ENCODE results near the gene PET100.

The PET100 gene

DNA sequence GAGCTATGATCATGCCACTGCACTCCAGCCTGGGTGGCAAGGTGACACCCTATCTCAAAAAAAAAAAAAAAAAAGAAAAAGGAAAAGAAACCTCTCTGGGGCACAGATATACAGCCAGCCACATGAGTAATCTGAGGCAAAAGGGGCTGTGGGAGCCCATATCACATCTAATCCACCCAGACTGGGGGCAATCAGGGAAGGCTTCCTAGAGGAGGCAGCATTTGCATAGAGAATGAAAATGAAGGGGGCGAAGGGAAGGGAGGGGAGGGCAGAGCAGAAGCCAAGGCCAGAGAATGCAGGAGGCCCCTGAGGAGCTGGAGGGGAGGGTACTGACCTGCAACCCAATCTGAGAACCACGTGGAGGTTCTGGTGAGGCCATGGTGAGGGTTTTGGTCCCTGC lies 20.6 kb downstream of the PET100 start:
- no peak for DNase-seq (ENCODE audit: low read depth)

DNA sequence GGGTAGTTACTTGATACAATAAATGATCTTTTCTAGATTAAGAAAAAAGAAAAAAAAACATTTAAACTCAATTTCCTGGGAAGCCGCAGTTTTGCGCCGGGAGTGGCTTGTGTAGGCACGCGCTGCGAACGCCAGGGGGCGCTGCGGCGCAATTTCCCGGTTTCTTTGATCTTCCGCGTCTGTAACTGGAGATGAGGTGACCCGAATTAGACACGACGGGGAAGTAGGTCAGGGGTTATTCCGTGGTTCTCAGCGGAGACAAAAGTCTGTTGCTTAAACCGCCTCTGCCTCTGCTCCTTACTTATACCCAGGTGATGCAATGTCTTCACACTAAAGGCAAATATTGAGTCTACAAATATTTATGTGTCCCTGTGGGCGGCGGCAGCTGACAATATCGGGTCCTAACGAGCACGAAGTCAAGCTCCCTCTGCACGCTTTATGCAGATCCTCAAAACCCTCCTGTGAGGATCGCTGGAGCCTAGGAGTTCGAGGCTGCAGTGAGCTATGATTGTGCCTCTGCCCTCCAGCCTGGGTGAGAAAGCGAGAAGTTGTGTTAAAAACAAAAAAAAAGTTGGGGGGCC lies 22.6 kb downstream of the PET100 start:
- peak; percentile 90 for DNase-seq (ENCODE audit: low read depth)

DNA sequence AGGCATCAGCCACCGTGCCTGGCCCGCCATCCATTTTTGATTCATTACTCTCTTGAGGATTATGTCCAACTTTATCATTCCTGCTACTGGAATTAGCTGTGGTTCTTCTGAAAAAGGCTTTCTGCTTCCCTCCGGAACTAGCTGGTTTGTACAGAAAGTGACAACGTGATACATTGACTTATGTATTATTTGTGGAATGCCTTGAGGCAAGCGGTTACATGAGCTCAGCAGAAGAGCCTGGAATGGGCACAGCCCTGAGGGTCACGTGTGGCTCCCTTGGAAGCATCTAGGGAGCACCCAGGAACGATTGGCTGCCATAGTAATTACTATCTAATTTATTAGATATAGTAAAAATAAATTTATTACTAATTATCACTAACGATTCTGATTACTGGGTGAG lies 24.8 kb downstream of the PET100 start:
- DNase-seq (ENCODE audit: low read depth), result no peak

DNA sequence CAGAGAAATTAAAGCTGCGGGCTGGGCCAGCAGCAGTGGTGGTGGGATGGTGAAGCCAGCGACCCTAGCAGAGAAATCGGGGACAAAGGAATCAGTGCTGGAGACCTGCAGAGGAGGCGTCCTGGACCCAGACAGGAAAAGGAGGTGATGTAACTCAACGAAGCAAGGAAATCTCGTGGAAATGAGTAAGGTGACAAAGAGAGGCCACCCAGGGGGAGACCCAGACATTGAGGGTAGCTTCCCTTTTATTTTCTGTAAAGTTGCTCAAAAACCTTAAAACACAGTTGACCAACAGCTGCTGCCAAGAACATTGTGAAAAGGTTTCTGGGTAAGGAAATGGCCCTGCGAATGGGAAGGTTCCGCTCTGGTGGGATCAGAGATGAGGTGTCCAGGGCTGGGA lies 26.0 kb downstream of the PET100 start:
- no peak for DNase-seq (ENCODE audit: low read depth)

DNA sequence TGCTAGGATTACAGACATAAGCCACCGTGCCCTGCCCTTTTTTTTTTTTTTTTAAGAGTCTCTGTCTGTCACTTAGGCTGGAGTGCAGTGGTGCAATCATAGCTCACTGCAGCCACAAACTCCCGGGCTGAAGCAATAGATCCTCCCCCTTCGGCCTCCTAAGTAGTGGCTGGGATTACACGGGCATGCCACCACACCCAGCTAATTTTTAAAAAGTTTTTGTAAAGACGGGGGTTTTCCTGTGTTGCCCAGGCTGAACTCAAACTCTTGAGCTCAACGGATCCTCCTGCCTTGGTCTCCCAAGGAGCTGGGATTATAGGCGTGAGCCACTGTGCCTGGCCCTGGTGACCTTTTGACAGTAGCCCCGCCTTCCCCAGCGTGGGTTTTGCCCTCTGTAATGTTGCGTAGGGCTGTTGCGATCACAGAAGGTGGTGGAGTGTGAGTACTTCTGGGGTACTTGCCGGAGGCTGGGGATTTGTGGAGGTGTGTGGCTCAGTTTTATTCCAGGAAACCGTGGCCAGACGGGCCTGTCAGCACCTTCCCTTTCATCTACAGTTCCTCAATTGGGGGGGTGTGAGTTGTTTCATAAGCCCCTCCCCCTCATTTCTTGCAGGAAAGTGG lies 27.6 kb downstream of the PET100 start:
- DNase-seq (ENCODE audit: low read depth), result no peak

DNA sequence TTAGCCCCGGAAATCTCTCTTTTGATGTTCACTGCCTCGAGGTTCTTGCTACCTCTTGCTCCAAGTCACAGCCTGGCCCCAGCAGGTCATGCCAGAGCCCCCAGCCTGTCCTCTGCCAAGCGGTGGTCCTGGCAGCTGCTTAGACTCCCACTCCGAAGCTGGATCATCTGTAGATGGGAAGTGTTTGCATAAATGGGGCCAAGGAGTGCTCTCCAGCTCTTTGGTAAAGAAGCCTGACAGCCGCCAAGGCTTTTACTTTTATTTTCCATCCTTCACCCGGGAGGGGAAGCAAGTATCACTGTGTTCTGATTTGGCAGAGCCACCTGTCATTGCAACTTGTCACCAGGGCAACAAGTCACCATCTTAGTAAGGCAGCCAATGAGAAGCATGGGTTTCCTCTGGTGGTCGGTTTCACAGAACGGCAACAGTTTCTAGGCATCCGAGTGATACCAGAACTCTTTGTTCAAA lies 28.7 kb downstream of the PET100 start:
- DNase-seq (ENCODE audit: low read depth), result no peak

DNA sequence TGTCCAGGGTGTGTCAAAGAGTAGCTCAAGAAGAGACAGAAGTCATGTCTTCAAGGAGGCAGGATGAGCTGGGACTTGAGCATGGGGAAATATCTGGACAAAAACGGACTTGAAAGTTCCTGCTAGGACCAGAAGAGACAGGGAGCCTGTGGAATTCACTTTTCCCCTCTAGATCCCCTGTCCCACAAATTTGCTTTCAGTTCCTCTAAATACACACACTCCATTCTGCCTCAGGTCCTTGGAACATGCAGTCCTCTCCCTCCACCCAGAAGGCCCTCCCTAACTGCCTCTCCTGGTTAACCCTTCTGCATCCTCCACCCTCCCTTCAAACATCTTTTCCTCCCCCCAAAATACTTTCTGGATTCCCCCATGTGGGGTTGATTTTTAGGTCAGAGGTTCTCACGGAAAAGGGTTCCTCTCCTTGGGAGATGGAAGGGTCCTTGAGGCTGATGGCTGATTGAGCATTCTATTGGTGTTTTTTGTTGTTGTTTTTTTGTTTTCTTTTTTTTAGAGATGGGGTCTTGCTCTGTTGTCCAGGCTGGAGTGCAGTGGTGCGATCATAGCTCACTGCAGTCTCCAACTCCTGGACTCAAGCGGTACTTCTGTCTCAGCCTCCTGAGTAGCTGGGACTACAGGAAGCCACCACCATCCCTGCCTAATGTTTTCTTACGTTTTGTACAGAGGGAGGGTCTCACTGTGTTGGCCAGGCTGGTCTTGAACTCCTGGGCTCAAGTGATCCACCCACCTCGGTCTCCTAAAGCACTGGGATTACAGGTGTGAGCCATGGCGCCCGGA lies 32.3 kb downstream of the PET100 start:
- no peak for DNase-seq (ENCODE audit: low read depth)

DNA sequence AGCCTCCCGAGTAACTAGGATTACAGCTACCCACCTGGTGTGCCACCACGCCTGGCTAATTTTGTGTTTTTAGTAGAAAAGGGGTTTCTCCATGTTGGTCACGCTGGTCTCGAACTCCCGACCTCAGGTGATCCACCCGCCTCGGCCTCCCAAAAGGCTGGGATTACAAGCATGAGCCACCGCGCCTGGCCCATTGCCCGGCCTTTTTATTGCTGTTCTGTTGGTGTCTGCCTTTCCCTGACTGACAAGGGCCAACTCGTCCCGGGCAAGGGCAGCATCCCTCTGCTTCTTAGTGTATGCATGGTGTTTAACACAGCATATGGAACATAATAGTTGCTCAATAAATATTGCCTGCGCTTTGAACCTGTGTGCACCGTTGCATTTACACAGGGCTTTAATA lies 33.1 kb downstream of the PET100 start:
- DNase-seq (ENCODE audit: low read depth), result no peak

DNA sequence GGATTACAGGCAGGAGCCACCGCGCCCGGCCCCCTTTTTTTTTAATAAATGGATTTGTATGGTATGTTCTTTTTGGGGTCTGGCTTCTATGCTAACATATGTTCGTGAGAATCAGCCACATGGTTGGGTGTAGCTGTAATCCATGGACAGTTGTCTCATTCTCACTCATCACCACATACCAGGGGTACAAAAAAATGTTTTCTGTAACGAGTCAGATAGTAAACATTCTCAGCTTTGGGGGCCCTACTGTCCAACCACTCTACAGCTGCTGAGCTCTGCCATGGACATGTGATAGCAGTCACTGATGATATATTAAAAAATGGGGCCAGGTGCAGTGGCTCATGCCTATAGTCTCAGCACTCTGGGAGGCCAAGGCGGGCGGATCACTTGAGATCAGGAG lies 34.1 kb downstream of the PET100 start:
- no peak for DNase-seq (ENCODE audit: low read depth)

DNA sequence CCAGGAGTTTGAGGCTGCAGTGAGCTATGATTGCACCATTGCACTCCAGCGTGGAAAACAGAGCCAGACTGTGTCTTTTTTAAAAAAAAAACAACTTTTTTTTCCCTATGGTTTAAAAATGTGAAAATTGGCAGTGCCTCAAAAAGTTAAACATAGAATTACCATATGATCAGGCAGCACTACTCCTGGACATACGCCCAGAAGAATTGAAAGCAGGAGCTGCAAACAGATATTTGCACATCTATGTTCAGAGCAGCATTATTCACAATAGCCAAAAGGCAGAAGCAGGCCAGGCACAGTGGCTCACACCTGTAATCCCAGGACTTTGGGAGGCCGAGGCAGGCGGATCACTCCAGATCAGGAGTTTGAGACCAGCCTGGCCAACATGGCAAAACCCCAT lies 35.5 kb downstream of the PET100 start:
- no peak for DNase-seq (ENCODE audit: low read depth)

DNA sequence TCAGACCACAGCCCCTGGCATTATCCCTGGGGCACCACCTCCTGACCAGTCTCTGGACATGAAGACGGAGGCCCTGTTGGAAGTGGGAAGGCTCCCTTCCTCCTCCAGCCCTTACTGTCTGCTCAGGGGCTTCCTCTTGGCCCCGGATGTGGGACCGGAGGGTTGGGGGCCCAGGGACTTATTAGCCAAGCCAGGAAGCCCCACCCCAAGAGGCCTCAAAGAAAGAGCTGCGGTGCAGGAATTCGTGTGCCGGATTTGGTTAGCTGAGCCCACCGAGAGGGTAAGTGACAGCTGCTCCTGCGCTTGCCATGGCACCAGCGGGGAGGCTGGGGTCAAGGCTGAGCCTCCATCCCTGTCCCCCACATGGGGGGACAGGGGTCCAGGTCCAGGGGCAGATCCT lies 39.2 kb downstream of the PET100 start, which contains the start of gene RETN:
Gene RETN, plus strand, starts transcription at position 208 of the 400 bp plus-strand sequence. CDS start 278 bp downstream, outside the sequence.
- no peak for DNase-seq (ENCODE audit: low read depth)

DNA sequence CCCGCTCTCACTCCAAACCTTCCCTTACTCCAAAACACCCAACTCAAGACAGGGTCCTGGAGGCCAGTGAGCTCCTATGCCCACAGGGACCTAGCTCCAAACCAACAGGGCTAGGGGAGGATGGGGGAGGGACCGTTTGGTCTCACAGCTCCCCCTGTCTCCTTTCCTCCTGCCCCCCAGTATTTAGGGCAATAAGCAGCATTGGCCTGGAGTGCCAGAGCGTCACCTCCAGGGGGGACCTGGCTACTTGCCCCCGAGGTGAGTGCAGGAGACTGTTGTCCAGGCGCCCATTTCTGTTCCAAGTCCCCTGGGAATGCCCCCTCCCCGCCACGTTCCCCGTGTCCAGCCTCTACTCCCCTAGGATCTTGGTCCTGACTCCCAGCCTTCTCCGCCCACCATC lies 40.0 kb downstream of the PET100 start:
- DNase-seq (ENCODE audit: low read depth), result no peak

DNA sequence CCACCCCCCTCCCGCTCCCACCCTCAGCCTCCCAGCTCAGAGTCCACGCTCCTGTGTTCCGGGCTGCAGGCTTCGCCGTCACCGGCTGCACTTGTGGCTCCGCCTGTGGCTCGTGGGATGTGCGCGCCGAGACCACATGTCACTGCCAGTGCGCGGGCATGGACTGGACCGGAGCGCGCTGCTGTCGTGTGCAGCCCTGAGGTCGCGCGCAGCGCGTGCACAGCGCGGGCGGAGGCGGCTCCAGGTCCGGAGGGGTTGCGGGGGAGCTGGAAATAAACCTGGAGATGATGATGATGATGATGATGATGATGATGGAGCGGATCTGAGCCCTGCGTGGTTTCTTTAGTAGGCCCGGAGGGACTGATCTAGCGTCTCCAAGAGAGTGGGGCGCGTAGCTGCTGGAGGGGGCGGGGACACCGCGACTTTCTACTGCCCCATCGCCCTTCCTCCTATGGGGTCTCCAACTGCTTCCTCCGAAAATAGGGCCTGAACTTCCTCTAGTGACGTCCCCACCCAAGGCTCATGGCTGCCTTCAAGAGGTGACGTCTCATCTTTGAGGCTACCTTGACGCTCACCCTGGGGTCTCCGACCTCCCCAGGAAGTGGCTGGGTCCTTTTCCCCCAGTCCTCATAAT lies 40.7 kb downstream of the PET100 start:
- DNase-seq (ENCODE audit: low read depth), result no peak

DNA sequence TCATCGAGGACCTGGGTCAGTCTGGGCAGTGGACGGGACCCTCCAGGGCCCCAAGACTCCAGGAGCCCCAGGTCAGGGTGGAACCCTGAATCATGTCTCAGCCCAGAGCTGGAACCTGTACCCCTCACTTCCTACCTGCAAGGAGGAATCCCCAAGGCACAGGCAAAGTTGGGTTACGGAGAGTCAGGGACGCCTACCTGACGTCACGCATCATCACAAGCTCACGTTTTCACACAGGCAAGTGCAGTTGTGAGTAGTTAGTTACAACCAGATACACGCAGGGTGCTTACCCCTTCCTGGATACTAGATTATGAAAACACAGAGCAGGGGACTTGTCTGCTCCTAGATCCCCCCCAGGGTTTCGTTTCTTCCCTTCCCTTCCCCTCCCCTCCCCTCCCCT lies 41.2 kb downstream of the PET100 start:
- DNase-seq (ENCODE audit: low read depth), result no peak

DNA sequence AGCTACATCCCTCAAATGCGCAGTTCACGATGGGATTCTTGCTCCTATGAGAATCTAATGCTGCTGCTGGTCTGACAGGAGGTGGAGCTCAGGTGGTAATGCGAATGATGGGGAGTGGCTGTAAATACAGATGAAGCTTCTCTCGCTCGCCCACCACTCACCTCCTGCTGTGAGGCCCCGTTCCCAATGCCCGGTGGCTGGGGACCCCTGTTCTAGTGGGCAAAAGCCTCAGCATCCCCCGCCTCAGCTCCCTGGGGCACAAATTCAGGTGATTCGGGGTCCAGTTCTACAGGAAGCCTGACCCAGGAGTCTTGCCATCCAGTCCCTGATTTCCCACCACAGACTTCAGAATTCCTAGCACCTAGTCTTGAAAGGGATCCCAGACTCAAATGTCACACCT lies 42.9 kb downstream of the PET100 start:
- no peak for DNase-seq (ENCODE audit: low read depth)

DNA sequence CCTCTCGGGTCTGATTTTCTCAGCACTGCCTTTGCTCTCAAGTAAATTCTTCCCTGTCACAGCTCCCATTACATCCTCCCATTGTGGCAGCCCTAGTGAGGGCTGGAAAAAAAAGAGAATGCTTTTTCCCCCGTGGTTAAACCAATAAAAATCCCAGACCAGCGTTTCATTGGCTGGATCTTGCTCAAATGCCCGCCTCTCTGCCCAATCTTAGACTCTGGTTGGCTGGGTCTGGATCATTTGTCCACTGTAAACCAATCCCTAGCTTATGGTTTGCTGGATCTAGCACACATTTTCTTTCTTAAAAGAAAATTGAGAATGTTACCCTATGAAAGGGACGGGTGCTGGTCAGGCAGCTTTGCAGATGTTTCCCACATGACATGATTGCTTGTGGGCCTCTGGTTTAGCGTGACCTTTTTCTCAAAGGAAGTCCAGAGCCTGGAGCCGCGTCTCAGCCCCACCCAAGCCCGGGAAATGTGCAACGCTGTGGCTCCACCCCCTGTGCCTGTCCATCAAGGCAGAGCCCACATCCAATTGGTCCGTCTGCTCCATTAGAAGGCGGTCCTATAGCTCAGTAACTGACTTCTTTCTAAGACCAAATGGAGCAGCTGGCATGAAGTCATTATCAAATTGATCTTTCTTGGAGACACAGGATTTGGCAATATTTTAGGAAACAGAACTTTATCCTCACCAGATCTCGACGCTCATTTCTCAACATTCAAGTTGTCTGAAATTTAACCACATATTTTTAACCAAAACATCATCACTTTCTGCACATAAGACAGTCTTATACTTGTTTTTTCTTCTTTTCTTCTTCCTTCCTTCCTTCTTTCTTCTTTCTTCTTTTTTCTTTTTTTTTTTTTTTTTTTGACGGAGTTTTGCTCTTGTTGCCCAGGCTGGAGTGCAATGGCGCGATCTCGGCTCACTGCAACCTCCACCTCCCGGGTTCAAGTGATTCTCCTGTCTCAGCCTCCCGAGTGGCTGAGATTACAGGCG lies 44.7 kb downstream of the PET100 start:
- no peak for DNase-seq (ENCODE audit: low read depth)

DNA sequence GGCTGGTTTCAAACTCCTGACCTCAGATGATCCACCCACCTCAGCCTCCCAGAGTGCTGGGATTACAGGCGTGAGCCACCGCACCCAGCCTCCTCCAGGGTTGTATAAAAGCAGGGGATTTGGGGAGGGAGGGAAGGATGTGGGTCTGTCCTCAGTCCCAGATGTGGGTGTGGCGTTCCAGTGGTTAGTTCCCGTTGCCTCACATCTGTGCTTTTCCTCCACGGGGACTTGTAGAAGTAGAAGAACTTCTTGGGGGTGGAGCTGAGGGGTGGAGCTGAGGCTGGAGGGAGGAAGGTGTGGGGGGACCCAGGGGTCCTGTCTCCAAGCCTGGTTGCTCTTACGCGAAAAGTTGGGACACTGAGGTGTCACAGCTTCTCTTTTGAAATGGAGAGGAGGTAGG lies 46.8 kb downstream of the PET100 start:
- no peak for DNase-seq (ENCODE audit: low read depth)

DNA sequence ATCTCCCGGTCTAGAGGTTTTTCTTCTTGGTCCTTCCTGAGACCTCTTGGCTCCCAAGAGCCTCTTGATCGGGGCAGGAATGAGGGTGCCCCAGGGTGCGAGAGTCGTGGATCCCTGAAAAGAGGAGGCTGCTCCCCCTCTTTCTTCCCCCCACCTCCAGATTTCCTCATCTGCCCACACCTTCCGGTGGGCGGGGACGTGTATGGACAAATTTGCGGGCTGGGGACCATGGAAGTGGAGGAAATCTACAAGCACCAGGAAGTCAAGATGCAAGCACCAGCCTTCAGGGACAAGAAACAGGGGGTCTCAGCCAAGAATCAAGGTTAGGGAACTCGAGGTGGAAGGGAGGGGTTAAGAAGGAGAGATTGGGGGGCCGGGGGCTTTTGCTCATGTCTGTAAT lies 47.3 kb downstream of the PET100 start, which contains the start of gene MCEMP1:
Gene MCEMP1, plus strand, starts transcription at position 237 of the 400 bp plus-strand sequence. Its CDS starts 31 bp downstream, at position 268.
- no peak for DNase-seq (ENCODE audit: low read depth)

DNA sequence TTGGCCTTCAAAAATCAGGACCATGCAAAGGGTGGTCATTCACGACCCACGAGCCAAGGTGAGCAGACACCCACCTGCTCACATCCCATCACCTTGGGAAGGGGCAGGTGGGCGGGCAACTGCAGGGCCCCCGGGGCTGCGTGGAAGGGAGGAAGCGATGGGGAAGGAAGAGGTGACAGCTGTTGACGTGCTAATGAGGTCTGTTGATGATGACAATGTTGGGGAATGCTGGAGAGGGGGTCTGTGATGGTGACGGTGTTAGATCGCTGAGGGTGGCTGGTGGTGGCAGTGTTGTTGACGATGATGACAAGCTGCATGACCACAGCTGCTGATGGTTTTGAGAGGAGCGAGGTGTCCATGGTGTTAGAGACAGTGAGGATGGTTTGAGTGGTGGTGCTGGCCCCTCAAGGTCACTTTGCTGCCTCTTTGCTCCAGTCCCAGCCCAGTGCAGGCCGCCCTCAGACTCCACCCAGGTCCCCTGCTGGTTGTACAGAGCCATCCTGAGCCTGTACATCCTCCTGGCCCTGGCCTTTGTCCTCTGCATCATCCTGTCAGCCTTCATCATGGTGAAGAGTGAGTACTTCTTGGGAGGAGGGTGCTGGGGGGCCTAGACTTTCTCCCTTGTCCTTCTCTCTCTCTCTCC lies 48.2 kb downstream of the PET100 start:
- no peak for DNase-seq (ENCODE audit: low read depth)

DNA sequence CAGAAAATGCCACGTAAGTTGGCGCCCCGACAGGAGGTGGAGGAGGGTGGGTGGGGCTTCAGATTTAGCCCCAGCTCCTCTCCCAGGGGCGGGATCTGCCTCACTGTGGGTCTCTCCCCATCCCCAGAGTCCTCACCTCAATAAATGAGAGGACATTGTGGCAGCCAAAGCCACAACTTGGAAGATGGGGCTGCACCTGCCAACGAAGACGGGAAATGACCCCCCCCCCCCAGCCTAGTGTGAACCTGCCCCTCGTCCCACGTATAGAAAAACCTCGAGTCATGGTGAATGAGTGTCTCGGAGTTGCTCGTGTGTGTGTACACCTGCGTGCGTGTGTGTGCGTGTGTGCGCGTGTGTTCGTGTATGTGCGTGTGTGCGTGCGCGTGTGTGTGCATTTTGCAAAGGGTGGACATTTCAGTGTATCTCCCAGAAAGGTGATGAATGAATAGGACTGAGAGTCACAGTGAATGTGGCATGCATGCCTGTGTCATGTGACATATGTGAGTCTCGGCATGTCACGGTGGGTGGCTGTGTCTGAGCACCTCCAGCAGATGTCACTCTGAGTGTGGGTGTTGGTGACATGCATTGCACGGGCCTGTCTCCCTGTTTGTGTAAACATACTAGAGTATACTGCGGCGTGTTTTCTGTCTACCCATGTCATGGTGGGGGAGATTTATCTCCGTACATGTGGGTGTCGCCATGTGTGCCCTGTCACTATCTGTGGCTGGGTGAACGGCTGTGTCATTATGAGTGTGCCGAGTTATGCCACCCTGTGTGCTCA lies 49.6 kb downstream of the PET100 start:
- peak; percentile 53 for DNase-seq (ENCODE audit: low read depth)

All from activated T-cell treated with anti-CD3 and anti-CD28 coated beads for 1 hour (primary cell).